Airway epithelial cell (primary cell): ENCODE measurements around the gene ARFIP2. TPM values are rescaled to one million over a fixed set of nuclear protein-coding genes. Genes with fewer than 3 reads are reported as not detected.

ENCODE experiments used
- total RNA-seq: library from RNA; depleted of rRNA; stranded (reverse); fragments of >200 nt; gene quantifications from 2 replicates; pipeline ENCODE4 v1.2.3, GENCODE V29; 2015

Gene ARFIP2, protein sequence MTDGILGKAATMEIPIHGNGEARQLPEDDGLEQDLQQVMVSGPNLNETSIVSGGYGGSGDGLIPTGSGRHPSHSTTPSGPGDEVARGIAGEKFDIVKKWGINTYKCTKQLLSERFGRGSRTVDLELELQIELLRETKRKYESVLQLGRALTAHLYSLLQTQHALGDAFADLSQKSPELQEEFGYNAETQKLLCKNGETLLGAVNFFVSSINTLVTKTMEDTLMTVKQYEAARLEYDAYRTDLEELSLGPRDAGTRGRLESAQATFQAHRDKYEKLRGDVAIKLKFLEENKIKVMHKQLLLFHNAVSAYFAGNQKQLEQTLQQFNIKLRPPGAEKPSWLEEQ
- total RNA-seq = 55.6 and 60.4 TPM in 2 replicates

DNA sequence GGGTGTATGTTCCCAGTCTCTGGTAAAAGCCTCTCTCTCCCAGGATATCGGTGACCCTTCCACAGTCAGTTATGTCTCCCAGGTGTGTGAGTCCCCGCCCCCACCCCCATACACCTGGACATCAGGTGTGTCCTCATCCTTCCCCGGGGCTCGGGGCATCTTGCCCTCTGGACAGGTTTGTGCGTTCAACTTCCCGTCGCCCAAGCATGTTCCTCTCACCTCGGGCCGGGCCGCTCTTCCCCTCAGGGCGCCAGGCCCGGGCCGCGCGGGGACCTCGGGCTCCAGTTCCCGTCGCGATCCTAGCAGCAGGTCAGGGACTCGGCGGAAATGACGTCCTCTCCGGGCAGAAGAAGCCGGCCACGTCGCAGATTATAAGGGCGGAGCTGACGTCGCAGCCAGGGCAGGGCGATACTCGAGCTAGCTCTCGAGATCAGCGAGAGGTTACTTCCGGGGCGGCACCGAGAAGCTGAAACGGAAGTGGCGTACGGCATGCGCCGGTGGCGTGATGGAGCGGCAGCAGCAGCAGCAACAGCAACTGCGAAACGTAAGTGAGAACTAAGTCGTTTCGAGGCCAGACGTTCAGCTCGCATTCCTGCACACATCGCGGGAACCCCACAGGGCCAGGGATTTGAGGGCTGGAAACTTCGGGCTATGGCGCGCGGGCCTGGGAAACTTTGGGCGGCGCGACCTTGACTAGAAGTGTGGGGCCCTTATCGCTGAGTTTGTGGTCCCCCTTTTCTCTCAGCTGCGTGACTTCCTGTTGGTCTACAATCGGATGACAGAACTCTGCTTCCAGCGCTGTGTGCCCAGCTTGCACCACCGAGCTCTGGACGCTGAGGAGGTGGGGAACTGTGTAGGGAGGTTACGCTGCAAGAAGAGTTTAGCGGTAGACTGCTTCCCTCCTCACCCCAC lies at the start of gene ARFIP2, which contains the start of gene TIMM10B:
Gene ARFIP2, minus strand, starts transcription at position 320 of the 912 bp plus-strand sequence. CDS start 910 bp downstream, outside the sequence.
Gene TIMM10B, plus strand, starts transcription at position 490 of the 912 bp plus-strand sequence. Its CDS starts 16 bp downstream, at position 506.

DNA sequence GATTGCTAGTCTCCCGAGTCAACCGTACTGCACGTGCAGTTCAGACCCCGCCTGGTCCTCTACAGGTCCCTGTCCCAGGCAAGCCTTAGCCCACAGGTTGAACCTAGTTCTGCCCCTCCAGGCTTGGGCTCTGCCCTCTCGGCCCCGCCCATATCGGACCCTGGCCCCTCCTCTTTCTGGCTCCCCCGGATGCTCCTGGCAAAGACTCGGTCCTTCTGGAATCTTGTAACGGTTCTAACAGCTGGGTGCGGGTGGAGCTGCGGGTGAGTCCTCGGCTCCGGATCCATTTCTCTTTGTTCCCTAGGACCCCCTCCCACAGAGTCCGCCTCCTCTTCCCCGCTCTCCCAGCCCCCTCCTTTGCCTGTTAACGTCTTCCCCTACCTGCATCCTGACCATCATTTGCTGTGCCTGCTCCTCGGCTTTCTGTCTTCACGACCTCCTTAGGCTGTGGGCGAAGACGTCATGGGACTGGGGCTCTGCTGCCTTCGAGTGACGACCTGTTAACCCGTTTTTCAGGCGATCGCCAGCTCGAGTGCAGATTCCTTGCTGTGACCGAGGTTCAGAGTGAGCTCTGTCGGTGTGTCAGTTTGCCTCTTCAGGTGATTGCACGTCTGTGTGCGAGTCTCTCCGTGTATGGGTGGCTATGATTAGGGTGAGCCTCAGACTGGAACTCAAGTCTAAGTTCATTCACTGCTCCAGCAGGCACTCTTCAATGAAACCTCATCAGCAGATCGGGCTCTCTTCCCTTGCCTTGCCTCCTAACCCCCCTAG lies 16.1 kb upstream of the ARFIP2 start, which contains the start of gene DNHD1:
Gene DNHD1, plus strand, starts transcription at position 212 of the 771 bp plus-strand sequence. CDS start 936 bp downstream, outside the sequence.

DNA sequence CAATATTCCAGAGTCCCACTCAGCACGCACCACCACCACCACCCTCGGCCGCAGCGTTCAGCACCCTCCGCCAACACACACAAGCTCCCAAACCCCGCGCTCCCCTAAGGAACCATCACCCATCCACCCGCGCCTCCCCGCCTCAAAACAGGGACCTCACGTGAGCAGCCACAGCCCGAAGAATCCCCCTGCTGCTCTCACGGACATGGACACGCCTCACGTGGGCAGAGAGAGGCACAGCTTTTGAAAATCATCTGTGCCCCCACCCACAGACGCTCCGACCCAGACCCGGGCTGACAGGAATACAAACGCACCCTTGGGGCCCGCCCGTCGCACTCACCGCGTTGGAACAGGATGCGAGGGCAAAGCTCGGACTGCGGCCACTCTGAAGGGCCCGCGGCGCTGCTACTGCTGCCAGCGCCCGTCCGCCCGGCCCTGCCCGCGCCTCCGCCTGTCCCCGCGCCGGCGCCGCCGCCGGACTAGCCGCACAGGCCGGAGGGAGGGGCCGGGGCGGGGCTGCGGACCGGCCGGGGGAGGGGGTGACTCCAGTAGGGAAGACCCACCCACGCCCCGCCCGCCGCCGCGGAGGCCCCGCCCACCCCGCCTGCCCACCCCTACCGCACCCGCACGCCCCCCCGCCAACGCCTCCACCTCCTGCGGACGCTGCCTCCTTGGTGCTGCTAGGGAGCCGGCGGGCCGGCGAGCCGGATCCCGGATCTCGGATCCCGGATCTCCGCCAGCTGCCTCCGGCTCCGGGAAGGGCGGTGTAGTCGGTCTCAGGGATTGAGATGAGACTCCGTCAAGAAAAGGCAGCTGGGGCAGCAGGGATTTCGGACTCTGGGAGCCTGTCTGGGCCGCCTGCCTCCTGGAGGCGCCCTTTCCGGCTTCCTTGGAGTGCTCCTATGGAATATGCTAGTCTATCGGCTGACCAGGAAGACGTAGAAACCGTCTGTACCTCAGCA lies 7.4 kb downstream of the ARFIP2 start, which contains the start of gene TRIM3:
Gene TRIM3, minus strand, starts transcription at position 491 of the 962 bp plus-strand sequence. CDS start 8,246 bp downstream, outside the sequence.

DNA sequence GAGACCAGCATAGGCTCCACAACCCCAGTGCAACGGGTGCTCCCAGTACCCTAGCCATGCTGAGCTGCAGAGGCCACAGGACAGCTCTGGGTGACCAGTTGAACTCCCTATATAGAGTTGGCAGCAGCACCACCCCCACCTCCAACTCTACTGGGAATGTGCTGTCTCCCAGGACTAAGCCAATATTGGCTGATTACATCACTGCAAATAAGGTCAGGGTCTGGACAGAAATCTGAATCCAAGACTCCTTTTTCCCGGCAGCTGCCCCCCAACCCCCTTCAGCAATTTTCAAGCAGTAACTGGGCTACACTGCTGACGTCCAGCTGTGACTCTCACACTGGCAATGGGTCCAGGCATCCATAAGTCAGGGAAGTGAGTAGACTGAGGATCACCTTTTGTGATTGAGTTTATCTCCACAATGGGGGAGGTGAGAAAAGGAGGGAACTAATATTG lies 40.2 kb downstream of the ARFIP2 start, which contains the start of gene HPX:
Gene HPX, minus strand, starts transcription at position 82 of the 453 bp plus-strand sequence. Its CDS starts 24 bp downstream, at position 58.

Other genes starting within 250 kb of the ARFIP2 start
- 16.5 and 26.7 TPM in 2 replicates for gene FHIP1B, start 246.7 kb downstream of the ARFIP2 start, total RNA-seq
- gene CNGA4, start 242.2 kb downstream of the ARFIP2 start, total RNA-seq = not detected in 2 replicates
- not detected in 2 replicates for gene CCKBR, start 221.5 kb downstream of the ARFIP2 start, total RNA-seq
- 187 and 202 TPM in 2 replicates for gene CAVIN3, start 160.8 kb downstream of the ARFIP2 start, total RNA-seq
- 8.1 and 9.6 TPM in 2 replicates for gene SMPD1, start 90.9 kb downstream of the ARFIP2 start, total RNA-seq
- 2.3 and 3.3 TPM in 2 replicates for gene APBB1, start 62.2 kb downstream of the ARFIP2 start, total RNA-seq
- 0.28 TPM in 1 of 2 replicates, not detected in the other for gene HPX, start 40.3 kb downstream of the ARFIP2 start, total RNA-seq
- gene TRIM3, start 7.4 kb downstream of the ARFIP2 start, total RNA-seq = 9.6 and 11.0 TPM in 2 replicates
- 25.0 and 37.7 TPM in 2 replicates for gene TIMM10B, start 170 bp upstream of the ARFIP2 start, total RNA-seq
- 1.1 and 2.0 TPM in 2 replicates for gene DNHD1, start 15.9 kb upstream of the ARFIP2 start, total RNA-seq
- 15.3 and 15.9 TPM in 2 replicates for gene RRP8, start 122.3 kb upstream of the ARFIP2 start, total RNA-seq
- 63.5 and 73.3 TPM in 2 replicates for gene ILK, start 122.4 kb upstream of the ARFIP2 start, total RNA-seq
- 66.9 and 85.6 TPM in 2 replicates for gene TAF10, start 130.9 kb upstream of the ARFIP2 start, total RNA-seq
- 11.3 and 20.7 TPM in 2 replicates for gene TPP1, start 138.1 kb upstream of the ARFIP2 start, total RNA-seq
- 0.09 and 0.21 TPM in 2 replicates for gene DCHS1, start 174.5 kb upstream of the ARFIP2 start, total RNA-seq
- 53.6 and 58.1 TPM in 2 replicates for gene MRPL17, start 202.0 kb upstream of the ARFIP2 start, total RNA-seq